Erythroblast (primary cell): Measurements from ENCODE around the gene CENPE.
"Not testable (repeated sequence)": the region's sequence is repeated elsewhere in the genome, so short reads cannot be mapped to it uniquely, and the experiment has no call there.

Source experiments
- DNase-seq, 2 experiments: peaks; one replicate each; lab custom pipeline; 2025; lab: John Stamatoyannopoulos, UW
- GATA1 ChIP-seq: IDR thresholded peaks from 2 replicates; pipeline ENCODE4 v1.6.1; 2011; ENCODE audit warnings: low read depth, mild to moderate bottlenecking, control low read depth, low read length, moderate library complexity
- POLR2A ChIP-seq: IDR thresholded peaks from 2 replicates; pipeline ENCODE4 v1.6.1; 2011; ENCODE audit warnings: mild to moderate bottlenecking, low read length

The CENPE gene

GRCh38 chr4:103198111-103198765 is at the start of gene CENPE:
Gene CENPE, minus strand, starts transcription at chr4:103198343. Its CDS starts 24 bp downstream, at chr4:103198319.
- no peak for TF ChIP-seq GATA1
- peak; percentile 72 for TF ChIP-seq POLR2A
- peak; percentile 93 to 96 for DNase-seq

GRCh38 chr4:103244251-103244650 is 46.1 kb upstream of the CENPE start:
- no peak for DNase-seq

GRCh38 chr4:103230938-103231337 is 32.8 kb upstream of the CENPE start:
- DNase-seq: not testable (repeated sequence)

More at GRCh38 chr4:103244251-103244650, 46.1 kb upstream of the CENPE start:
- TF ChIP-seq GATA1: no peak

GRCh38 chr4:103223556-103223955 is 25.4 kb upstream of the CENPE start:
- DNase-seq: not testable (repeated sequence)

- DNase-seq: peak in 1 of 2 experiments; percentile 9
- TF ChIP-seq POLR2A (no peak), GATA1 (no peak)
These were observed 9.5 kb upstream of the CENPE start for GRCh38 chr4:103207673-103208072.

- DNase-seq: peak in 1 of 2 experiments; percentile 6
- no peak for TF ChIP-seq GATA1
- no peak for TF ChIP-seq POLR2A
These were observed 6.0 kb upstream of the CENPE start for GRCh38 chr4:103204111-103204510.

GRCh38 chr4:103201724-103202123 is 3.6 kb upstream of the CENPE start:
- no peak for DNase-seq
- TF ChIP-seq POLR2A: no peak
- TF ChIP-seq GATA1: no peak

- no peak for DNase-seq
These were observed 3.1 kb upstream of the CENPE start for GRCh38 chr4:103201253-103201652.

GRCh38 chr4:103199009-103199408 is 866 bp upstream of the CENPE start:
- DNase-seq: peak in 1 of 2 experiments; percentile 39
- no peak for TF ChIP-seq POLR2A
- no peak for TF ChIP-seq GATA1

More at GRCh38 chr4:103201253-103201652, 3.1 kb upstream of the CENPE start:
- TF ChIP-seq POLR2A: no peak
- no peak for TF ChIP-seq GATA1

GRCh38 chr4:103197765-103198110 is 405 bp downstream of the CENPE start:
- TF ChIP-seq POLR2A (no peak), GATA1 (no peak)
- no peak for DNase-seq

GRCh38 chr4:103193457-103193856 is 4.7 kb downstream of the CENPE start:
- DNase-seq: no peak
- TF ChIP-seq POLR2A (no peak), GATA1 (no peak)

- no peak for TF ChIP-seq GATA1
- no peak for TF ChIP-seq POLR2A
These were observed 27.1 kb downstream of the CENPE start for GRCh38 chr4:103171006-103171405.

GRCh38 chr4:103169750-103170149 is 28.4 kb downstream of the CENPE start:
- DNase-seq: not testable (repeated sequence)

More at GRCh38 chr4:103171006-103171405, 27.1 kb downstream of the CENPE start:
- DNase-seq: no peak

- no peak for DNase-seq
- TF ChIP-seq GATA1 (no peak), POLR2A (no peak)
These were observed 29.1 kb downstream of the CENPE start for GRCh38 chr4:103168993-103169392.

- DNase-seq: no peak
- TF ChIP-seq GATA1: no peak
- TF ChIP-seq POLR2A: no peak
These were observed 36.0 kb downstream of the CENPE start for GRCh38 chr4:103162176-103162575.
